GM13976 (cell line): Measurements from ENCODE around the gene CDAN1.

Experiments
- DNase-seq: peaks from one replicate; pipeline ENCODE4 v3.0.0; 2012; ENCODE audit warnings: low spot score
- CTCF ChIP-seq: IDR thresholded peaks from 2 replicates; pipeline ENCODE4 v1.5.1; 2012; ENCODE audit warnings: borderline replicate concordance, mild to moderate bottlenecking; ENCODE audit not compliant: insufficient read depth; ENCODE audit errors: extremely low read depth, missing control alignments, control extremely low read depth
- in situ Hi-C: fragments of 300-500 bp; cut with MboI; formaldehyde crosslinking; loops from one replicate; pipeline ENCODE4 v1.12.0; 2022; ENCODE audit warnings: low sequenced_read_pairs, mixed read lengths, inconsistent platforms; ENCODE audit not compliant: unreplicated experiment

The CDAN1 gene

DNA sequence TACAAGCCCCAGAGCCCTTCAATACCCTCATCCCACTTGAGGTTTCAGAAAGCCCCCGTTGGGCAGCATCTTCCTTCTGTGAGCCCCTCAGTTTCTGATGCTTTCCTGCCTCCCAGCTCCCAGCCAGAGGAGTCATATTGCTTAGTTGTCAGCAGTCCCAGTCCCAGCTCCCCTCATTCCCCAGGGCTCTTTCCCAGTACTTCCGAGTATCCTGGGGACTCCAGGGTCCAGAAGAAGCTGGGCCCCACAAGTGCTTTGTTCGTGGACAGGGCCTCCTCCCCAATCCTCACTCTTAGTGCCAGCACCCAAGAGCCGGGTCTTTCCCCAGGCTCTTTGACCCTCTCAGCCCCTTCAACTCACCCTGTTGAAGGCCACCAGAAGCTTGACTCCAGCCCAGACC is 43.9 kb downstream of the CDAN1 start:
- DNase-seq = no peak
- in situ Hi-C loops = no loop called here
- no peak for TF ChIP-seq CTCF

GRCh38 chr15:42692536-42692935 is 44.4 kb downstream of the CDAN1 start:
- no peak for TF ChIP-seq CTCF
- no peak for DNase-seq
- in situ Hi-C loops = no loop called here

DNA sequence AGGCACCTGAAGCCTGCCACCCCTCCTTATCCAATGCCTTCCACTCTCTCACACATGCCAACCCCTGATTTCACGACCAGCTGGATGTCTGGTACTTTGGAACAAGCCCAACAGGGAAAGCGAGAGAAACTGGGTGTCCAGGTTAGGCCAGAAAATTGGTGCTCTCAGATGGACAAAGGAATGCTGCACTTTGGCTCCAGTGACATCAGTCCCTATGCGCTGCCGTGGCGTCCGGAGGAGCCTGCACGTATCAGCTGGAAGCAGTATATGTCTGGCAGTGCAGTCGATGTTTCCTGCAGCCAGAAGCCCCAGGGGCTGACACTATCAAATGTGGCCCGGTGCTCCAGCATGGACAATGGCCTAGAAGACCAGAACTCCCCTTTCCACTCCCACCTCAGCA is 45.2 kb downstream of the CDAN1 start:
- in situ Hi-C loops = no loop called here
- TF ChIP-seq CTCF = no peak
- DNase-seq = no peak

- no peak for DNase-seq
- in situ Hi-C loops = no loop called here
- no peak for TF ChIP-seq CTCF
Measured at GRCh38 chr15:42691308-42691707, 45.6 kb downstream of the CDAN1 start.

DNA sequence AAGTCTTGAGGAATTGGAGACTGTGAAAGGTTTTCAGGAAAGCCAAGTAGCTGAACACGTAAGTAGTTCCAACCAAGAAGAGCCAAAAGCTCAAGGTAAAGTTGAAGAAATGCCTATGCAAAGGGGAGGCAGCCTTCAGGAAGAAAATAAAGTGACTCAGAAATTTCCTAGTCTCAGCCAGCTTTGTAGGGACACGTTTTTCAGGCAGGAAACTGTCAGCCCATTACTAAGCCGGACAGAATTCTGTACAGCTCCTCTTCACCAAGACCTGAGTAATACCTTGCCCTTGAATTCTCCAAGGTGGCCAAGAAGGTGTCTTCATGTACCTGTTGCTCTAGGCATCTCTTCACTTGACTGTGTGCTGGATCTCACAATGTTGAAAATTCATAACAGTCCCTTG is 48.6 kb downstream of the CDAN1 start:
- no peak for DNase-seq
- no peak for TF ChIP-seq CTCF
- in situ Hi-C loops = no loop called here

DNA sequence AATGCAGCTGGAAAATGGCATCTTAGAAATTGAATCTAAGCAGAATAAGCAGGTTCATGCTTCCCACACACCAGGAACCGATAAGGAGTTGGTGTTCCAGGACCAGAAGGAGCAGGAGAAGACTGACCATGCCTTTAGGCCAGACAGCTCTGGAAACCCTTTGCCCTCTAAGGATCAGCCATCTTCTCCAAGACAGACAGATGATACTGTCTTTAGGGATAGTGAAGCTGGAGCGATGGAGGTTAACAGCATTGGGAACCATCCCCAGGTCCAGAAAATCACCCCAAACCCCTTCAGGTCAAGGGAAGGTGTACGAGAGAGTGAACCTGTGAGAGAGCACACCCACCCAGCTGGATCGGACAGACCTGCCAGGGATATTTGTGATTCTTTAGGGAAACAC is 49.2 kb downstream of the CDAN1 start:
- DNase-seq = no peak
- no peak for TF ChIP-seq CTCF

DNA sequence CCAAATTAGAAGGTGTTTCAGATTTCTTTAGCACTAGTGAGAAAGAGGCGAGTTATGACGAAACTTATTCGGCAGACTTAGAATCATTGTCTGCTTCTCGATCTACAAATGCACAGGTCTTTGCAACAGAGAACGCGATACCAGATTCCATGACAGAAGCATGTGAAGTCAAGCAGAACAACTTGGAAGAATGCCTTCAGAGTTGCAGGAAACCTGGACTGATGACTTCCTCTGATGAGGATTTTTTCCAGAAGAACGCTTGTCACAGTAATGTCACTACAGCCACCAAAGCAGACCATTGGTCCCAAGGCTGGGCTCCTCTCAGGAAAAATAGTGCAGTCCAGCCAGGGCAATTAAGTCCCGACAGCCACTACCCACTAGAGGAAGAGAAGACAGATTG is 50.6 kb downstream of the CDAN1 start:
- TF ChIP-seq CTCF = no peak
- no peak for DNase-seq
- in situ Hi-C loops = no loop called here

More for the DNA sequence above, 49.2 kb downstream of the CDAN1 start:
- in situ Hi-C loops = no loop called here
